ENCODE results near the gene DOCK11. TPM values are rescaled to one million over a fixed set of nuclear protein-coding genes. Genes with fewer than 3 reads are reported as not detected.

DOCK11 gene
- total RNA-seq, 2 experiments from 2014 or later = 27.0 to 34.7 TPM

GRCh38 chrX:118627084-118627758 lies 131.6 kb downstream of the DOCK11 start:
- Histone ChIP-seq H3K9me2 (ENCODE audit: insufficient read depth, low read length) (no peaks in the 10 kb centered on the region), H3K4me2 (ENCODE audit: low read length) (no peak overlapping the region), H3K9me3 (ENCODE audit: low read length) (no peaks in the 10 kb centered on the region), H2AFZ (ENCODE audit: low read length) (no peak overlapping the region), H3K79me2 (ENCODE audit: insufficient read depth, low read depth, low read length) (no peaks in the 10 kb centered on the region), H3K4me3 (ENCODE audit: low read depth, low read length, poor library complexity, severe bottlenecking) (no peak overlapping the region), H4K20me1 (ENCODE audit: insufficient read depth, low read length) (no peaks in the 10 kb centered on the region), H3K36me3 (ENCODE audit: insufficient read depth, low read length) (peaks cover 30% of the 10 kb centered on the region), H3K27ac (ENCODE audit: low read depth, low read length, poor library complexity, severe bottlenecking) (no peak overlapping the region), H3K4me1 (ENCODE audit: insufficient read depth, low read length, poor library complexity, severe bottlenecking) (no peaks in the 10 kb centered on the region)
- TF ChIP-seq, protein P1, sequence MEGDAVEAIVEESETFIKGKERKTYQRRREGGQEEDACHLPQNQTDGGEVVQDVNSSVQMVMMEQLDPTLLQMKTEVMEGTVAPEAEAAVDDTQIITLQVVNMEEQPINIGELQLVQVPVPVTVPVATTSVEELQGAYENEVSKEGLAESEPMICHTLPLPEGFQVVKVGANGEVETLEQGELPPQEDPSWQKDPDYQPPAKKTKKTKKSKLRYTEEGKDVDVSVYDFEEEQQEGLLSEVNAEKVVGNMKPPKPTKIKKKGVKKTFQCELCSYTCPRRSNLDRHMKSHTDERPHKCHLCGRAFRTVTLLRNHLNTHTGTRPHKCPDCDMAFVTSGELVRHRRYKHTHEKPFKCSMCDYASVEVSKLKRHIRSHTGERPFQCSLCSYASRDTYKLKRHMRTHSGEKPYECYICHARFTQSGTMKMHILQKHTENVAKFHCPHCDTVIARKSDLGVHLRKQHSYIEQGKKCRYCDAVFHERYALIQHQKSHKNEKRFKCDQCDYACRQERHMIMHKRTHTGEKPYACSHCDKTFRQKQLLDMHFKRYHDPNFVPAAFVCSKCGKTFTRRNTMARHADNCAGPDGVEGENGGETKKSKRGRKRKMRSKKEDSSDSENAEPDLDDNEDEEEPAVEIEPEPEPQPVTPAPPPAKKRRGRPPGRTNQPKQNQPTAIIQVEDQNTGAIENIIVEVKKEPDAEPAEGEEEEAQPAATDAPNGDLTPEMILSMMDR (conservative IDR thresholded peaks at IDR 0.05; ENCODE audit: low read length) = peak; percentile 68
- no peak for TF ChIP-seq EZH2phosphoT487 (IDR thresholded peaks at IDR 0.05; ENCODE audit: borderline replicate concordance, low read depth, low read length)
- no TSS peak for BruUV-seq (replicated peaks)
- ChIA-PET CTCF (ENCODE audit: unreplicated experiment) (no interaction called here), POLR2A (no interaction called here)
- intact Hi-C loops (cut with micrococcal nuclease; ENCODE audit: unreplicated experiment) = no loop called here
- DNase-seq (ENCODE audit: low spot score) = peak; percentile 2

GRCh38 chrX:118630848-118631247 lies 135.2 kb downstream of the DOCK11 start:
- Histone ChIP-seq H3K4me2 (ENCODE audit: low read length) (no peak overlapping the region), H3K36me3 (ENCODE audit: insufficient read depth, low read length) (peaks cover 42% of the 10 kb centered on the region)
- POLR2A ChIA-PET = no interaction called here

DNA sequence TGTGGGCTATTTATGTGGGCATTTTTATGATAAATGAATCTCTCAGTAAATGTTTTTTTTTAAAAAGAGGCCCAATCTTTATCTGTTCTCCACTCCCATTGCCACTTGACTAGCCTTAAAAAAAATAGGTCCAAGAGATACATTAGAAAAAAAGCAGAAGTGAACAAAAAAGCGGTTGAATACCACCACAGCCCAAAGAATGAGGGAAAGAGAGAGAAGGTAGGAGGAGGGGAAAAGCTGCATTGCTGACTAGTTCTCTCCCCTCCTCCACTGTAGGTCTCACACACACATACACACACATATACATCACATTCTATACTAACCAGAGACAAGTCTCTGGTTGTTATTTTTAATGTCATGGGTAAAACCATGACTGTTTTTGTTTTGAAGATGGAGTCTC lies 136.0 kb downstream of the DOCK11 start:
- Histone ChIP-seq H3K9me2 (ENCODE audit: insufficient read depth, low read length) (no peaks in the 10 kb centered on the region), H3K79me2 (ENCODE audit: insufficient read depth, low read depth, low read length) (no peaks in the 10 kb centered on the region), H3K4me2 (ENCODE audit: low read length) (no peak overlapping the region), H3K4me1 (ENCODE audit: insufficient read depth, low read length, poor library complexity, severe bottlenecking) (no peaks in the 10 kb centered on the region), H3K4me3 (ENCODE audit: low read depth, low read length, poor library complexity, severe bottlenecking) (no peak overlapping the region), H3K36me3 (ENCODE audit: insufficient read depth, low read length) (peaks cover 42% of the 10 kb centered on the region), H3K27ac (ENCODE audit: low read depth, low read length, poor library complexity, severe bottlenecking) (no peak overlapping the region), H2AFZ (ENCODE audit: low read length) (no peak overlapping the region), H3K9me3 (ENCODE audit: low read length) (no peaks in the 10 kb centered on the region), H4K20me1 (ENCODE audit: insufficient read depth, low read length) (no peaks in the 10 kb centered on the region)
- no peak for DNase-seq (ENCODE audit: low spot score)
- BruUV-seq (replicated peaks) = no TSS peak
- POLR2A ChIA-PET = no interaction called here
- intact Hi-C loops (cut with micrococcal nuclease; ENCODE audit: unreplicated experiment) = no loop called here
- no peak for TF ChIP-seq EZH2phosphoT487 (IDR thresholded peaks at IDR 0.05; ENCODE audit: borderline replicate concordance, low read depth, low read length)
- TF ChIP-seq, protein P1 (conservative IDR thresholded peaks at IDR 0.05; ENCODE audit: low read length) = no peak
- CTCF ChIA-PET (ENCODE audit: unreplicated experiment) = interaction anchor here (0.6 kb wide), 1 partner anchor 450 kb away, joined by 3 read pairs; no protein-coding TSS in a partner anchor

More at GRCh38 chrX:118630848-118631247, 135.2 kb downstream of the DOCK11 start:
- Histone ChIP-seq H3K9me3 (ENCODE audit: low read length) (no peaks in the 10 kb centered on the region), H3K9me2 (ENCODE audit: insufficient read depth, low read length) (no peaks in the 10 kb centered on the region), H3K27ac (ENCODE audit: low read depth, low read length, poor library complexity, severe bottlenecking) (no peak overlapping the region), H2AFZ (ENCODE audit: low read length) (no peak overlapping the region), H3K4me3 (ENCODE audit: low read depth, low read length, poor library complexity, severe bottlenecking) (no peak overlapping the region), H3K4me1 (ENCODE audit: insufficient read depth, low read length, poor library complexity, severe bottlenecking) (no peaks in the 10 kb centered on the region), H4K20me1 (ENCODE audit: insufficient read depth, low read length) (no peaks in the 10 kb centered on the region), H3K79me2 (ENCODE audit: insufficient read depth, low read depth, low read length) (no peaks in the 10 kb centered on the region)
- CTCF ChIA-PET (ENCODE audit: unreplicated experiment) = no interaction called here
- TF ChIP-seq, protein P1 (conservative IDR thresholded peaks at IDR 0.05; ENCODE audit: low read length) = no peak
- no peak for TF ChIP-seq EZH2phosphoT487 (IDR thresholded peaks at IDR 0.05; ENCODE audit: borderline replicate concordance, low read depth, low read length)
- intact Hi-C loops (cut with micrococcal nuclease; ENCODE audit: unreplicated experiment) = no loop called here
- DNase-seq (ENCODE audit: low spot score) = no peak
- BruUV-seq (replicated peaks) = no TSS peak
